Effector CD8-positive, alpha-beta T cell (primary cell): ENCODE data around the gene COG5.

Source experiments
- DNase-seq: peaks from one replicate; lab custom pipeline; 2025; lab: John Stamatoyannopoulos, UW

Gene COG5

DNA sequence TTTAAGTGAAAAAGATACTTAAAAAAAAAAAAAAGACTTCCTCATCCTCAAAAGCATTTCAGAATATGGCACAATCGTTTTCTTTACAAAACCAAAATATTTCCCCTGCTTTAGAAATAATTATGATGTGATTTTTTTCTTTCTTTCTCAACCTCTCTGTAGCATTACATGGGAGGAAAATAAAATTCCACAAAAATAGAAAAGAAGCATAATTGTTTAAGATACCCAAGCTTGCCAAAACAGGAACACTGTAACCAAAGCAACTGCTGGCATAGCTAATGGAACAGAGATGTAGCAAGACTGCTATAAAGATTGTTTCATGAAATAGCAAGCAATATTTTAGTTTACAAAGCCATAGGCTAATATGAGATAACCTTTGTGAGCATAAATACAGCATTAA lies 169.4 kb downstream of the COG5 start:
- no peak for DNase-seq

DNA sequence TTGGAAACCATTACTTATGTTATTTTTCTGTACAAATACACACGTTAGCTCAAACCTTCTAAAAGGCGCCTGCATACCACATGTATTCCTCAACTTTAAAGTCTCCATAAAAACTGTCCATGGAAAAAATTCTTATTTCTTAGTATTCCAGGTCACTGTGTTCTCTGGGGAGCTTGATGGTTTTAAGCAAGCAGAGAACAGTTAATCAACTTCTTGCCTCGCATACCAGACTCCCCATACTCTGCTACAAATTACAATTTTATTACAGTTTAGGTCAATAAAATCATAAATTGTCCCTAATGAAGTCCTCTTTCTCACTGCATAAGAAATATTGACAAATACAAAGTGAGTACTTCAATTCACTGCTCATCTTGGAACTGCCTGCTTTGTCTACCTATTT lies 170.9 kb downstream of the COG5 start:
- no peak for DNase-seq

DNA sequence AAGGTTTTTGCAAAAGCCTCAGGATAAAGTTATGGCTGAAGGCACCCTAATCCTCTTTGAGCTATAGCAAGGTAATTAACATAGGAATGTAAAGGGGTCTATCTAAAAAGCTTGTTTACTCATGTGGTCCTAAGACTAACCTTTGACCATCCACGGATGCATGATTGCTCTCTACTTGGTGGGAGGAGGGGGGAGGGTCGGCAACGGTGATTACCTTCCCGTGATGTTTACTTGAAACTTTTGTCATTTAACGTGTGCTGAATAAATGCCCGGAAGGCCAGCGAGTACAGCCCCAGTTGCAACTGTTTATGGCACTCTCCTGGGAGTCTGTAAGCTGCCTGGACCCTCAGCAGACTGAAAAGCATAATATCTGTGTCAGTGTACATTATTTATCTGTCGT lies 172.8 kb downstream of the COG5 start:
- DNase-seq, result no peak

DNA sequence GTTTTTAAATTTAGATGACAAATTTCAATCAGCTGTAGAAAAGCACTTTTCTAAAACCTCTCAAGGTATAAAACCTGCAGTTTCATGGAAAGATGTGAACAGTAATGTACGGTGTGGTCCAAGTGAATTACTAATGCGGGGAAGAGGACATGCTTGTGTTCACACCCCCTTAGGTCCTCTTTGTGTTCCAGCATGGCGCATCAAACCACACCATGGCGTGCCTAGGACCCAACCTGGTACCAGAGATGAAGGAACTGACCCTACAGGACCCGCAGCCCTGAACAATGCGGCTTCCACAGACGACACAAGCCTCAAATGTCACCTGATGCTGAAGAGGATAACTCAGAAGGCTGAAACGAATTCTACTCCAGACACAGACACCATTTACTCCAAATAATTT lies 175.1 kb downstream of the COG5 start:
- DNase-seq, result no peak

DNA sequence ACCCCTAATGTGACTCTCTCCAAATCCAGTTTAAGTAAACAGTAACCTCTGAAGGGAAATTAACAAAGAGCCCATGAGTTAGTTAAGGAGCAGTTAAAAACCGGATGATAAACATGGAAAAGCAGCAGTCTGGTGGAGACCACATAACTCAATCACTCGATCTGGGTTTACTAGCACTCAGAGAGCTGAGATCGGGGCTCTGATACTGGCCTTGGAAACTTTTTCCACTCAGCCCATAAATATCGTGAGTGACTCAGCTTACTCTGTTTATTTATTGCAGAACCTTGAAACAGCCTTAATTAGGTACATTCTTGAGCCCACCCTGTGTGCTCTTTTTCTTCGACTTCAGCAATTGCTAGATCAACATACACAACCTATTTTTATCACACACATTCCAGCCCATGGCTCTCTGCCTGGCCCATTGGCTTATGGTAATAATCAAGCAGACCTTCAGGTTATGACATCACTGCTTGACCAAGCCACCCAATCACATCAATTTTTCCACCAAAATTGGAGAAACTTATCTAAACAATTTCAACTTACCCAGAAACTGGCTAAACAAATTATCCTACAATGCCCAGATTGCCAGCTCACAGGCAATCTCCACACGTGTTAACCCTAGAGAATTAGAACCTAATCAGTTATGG lies 176.0 kb downstream of the COG5 start:
- no peak for DNase-seq

DNA sequence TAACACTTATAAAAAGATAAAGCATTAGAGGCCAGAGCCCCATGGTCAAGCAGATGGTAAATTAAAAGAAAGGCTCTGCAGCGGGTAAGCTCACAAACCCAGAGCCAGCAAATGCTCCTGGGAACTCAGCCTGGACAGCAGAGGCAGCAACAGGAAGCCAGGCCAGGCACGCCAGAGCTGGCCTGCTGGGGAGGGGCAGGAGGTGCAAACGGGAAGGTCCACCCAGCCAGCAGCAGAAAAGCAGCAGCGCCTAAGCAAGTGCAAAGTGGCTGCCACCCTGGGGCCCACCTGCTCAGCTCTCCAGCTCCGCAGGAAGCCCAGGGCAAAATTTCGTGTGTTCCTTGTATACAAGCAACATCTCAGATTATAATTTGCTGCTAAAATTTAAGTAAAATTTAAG lies 176.6 kb downstream of the COG5 start:
- DNase-seq, result no peak

DNA sequence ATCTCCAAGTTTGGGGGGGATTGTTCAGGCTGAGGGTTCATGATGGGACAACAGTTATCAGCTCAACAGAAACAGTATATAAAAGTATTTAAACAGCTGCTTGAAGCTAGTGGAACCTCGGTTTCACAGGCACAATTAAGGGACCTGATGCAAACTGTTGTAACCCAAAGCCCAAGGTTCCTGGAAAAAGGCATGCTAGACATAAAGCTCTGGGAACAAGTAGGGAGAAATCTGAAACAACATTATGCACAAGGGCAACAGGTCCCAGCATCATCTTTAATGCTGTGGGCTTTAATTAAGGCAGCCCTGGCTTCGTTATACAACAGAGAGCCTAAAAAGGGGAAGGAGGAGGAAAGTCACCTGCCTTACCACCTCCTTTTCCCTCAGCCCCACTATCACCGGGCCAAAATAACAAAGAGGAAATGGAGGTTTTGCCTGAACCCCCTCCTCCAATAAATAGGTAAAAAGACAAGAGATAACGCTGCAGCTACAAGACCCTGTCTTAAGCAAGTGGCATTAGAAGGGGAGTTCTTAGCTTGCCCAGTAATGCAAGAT lies 177.1 kb downstream of the COG5 start:
- no peak for DNase-seq

DNA sequence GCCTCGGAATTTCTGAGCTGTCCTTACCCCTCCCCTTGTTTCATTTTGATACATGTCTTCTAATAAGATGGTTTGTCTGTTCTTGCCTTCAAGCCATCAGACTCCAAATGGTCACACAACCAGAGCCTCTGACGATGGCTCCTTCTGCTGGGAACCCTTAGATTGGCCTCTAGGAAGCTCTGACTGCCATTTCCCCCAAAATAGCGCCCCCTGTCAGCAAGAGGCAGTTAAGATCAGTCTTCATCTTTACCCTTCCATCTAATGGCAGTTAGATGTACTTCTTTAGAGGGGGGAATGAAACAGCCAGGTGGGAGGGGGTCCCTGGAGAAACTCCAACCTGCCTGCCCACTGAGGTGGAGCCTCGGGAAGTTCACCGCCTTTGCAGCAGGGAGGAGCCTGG lies 179.7 kb downstream of the COG5 start:
- DNase-seq, result no peak

DNA sequence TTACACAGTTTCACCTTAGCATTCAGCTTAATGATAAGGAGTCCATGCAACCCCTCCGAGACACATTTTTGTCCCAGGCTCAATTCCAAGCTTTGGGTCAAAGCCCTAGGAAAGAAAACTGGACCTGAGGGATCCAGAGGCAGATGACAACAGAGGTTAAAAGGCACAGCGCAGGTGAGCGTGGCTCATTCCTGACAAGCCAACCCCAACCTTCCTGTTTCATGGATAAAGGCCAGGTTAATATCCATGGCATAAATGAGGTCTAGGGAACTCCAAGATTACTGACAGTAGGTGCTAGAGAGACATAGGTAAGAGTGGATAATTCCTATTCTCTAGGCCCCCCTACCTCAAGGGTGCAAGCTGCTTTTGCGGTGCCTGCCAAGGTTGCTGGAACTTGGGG lies 180.5 kb downstream of the COG5 start:
- DNase-seq, result no peak

DNA sequence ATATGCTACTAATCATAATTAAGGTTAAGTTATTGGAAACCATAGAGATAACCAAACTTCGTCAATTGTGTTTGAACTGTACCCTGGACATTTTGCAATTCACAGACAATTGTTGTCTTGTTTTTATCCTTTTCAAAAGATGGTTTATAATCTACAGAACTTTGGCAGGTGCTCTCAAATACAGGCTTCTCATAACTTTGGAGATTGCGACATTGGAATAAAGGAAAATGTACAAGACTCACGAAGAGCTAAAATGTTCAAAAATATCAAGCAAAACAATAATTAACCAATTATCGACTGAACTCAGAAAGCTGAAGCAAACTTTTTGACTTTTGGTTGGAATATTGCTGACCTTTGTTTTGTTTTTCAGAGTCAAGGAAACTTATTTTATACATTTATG lies 182.3 kb downstream of the COG5 start:
- DNase-seq, result no peak

DNA sequence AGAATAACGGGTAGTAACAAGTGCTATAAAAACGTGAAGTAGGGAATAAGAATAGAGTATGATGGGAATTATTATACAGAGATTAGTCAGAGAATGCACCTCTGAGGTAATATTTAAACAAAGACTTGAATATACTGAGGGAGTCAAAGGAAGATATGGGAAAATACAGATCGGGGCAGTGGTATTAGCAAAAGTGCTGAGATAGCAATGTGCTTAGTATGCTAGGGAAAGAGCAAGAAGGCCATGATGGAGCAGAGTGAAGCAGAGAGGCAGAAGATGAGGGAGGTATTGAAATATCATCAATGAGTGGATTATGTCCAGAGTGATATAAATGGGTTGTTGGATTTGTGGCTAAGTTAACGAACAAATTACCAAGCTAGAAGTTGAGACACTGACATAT lies 190.4 kb downstream of the COG5 start:
- no peak for DNase-seq

DNA sequence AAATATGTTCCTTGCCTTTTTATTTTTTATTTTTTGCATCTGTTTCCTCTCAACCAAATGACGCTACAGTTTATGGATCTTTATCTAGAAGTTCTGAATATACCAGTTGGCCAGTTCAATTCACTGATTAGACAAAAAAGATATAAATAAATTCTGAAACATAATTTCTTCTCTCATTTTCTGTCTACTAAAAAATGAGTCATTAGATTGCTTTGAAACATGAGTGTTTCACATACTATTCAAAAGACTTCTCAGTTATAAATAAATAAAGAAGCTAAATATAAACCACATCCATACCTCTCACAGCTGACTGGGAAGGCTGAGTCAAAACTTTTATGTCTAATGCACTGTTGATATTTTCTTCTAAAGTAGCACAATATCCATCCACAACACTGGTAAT lies 191.4 kb downstream of the COG5 start:
- no peak for DNase-seq

DNA sequence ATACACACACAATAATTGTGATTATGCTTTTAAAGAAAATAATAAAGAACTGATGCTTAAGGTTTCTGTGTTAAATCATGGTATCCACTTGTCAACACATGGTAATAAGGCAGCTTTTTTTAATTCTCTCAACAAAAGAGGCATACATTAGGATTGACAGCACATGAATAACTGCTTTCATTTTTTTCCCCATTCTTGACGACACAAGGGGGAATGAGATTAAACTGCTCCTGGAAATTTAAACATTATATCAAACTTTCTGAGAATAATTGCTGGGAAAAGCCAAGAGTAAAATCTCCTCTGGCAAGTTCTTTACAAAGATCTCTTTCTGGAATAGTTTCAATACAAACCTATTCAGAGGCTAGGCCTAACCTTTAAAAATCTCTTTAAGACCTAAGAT lies 192.9 kb downstream of the COG5 start:
- DNase-seq, result no peak

DNA sequence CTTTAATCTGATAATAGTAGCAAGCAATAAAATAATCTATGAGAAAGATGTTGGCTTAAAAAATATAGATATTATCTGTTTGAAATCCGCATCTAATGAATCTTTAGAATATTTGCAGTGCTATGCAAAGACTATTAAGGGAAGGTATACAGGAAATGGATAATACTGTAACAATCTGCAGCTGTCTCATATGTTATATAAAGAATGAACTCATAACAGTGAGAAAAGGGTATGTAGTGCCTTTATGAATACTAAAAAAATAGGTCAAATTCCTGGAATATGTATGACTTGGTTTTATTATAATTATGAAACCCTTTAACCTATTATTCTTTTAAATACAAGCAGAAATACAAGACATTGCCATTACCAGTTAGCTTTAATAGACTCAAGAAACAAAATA lies 198.9 kb downstream of the COG5 start:
- no peak for DNase-seq

DNA sequence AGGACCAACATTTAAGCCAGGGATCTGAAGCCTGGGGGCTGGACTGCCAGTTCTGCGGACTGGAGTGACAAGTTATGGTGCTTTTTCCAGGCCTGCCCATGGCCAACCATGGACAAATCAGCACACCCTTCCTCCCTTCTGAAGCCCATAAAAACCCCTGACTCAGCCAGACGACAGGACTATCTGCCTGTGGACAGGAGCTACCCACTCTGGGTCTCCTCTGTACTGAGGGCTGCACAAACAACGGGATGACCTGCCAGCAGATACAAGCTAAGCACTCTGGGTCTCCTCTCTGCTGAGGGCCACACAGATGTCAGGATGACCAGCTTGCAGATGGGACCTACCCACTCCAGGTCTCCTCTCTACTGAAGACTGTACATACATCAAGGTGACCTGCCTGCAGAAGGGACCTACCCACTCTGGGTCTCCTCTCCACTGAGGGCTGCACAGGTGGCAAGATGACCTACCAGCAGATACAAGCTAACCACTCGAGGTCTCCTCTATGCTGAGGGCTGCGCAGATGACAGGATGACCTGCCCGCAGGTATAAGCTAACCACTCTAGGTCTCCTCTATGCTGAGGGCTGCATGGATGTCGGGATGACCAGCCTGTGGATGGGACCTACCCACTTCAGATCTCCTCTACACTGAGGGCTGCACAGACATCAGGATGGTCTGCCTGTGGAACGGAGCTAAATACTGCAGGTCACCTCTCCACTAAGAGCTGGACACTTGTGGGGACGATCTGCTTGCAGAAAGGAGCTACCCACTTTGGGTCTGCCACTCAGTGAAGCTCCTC lies 204.0 kb downstream of the COG5 start:
- DNase-seq, result no peak

DNA sequence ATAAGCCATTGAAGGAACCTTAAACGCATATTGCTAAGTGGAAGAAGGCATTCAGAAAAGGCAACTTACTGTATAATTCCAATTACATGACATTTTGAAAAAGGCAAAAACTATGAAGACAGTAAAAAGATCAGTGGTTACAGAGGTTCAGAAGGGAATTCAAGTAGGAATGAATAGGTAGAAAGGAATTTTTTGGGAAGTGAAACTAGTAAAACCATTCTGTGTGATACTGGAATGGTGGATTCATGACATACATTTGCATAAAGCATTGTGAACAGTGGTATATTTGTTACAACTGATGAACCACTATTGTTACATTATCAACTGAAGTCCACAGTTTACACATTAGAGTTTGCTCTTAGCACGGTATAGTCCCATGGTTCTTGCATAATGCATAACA lies 208.1 kb downstream of the COG5 start:
- no peak for DNase-seq

DNA sequence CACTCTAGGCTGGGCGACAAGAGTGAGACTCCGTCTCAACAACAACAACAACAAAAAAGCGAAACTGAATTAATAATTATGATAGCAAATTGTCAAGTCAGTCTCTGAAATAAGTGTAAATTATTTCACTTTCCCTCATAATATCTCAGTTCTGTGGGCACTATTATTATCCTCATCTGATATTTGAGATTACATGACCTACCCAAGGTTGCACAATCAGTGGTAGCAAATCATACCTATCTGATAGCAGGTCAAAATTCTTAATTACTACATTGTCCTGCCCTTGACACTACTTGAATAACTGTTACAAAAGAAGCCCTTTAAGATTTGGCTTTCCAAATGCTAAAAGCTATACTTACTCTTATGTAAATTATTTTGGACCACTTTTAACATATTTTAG lies 209.1 kb downstream of the COG5 start:
- DNase-seq, result no peak

DNA sequence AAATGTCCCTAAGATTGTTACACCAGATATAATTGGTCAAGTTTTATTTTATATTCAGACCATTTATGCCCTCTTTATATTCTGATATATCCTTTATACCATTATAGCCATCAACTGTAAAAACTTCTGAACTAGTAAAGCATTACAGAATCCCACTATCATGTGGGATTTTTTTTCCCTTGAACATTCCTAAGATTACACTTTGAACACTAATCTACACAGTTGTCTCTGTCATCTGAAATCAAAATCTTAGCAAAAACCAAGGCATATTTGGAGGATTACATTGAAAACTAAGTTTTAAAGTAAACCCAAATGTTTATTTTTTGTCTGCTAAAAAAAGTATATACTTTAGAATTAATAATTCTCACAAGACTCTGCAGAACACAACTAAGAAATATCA lies 210.0 kb downstream of the COG5 start:
- no peak for DNase-seq

DNA sequence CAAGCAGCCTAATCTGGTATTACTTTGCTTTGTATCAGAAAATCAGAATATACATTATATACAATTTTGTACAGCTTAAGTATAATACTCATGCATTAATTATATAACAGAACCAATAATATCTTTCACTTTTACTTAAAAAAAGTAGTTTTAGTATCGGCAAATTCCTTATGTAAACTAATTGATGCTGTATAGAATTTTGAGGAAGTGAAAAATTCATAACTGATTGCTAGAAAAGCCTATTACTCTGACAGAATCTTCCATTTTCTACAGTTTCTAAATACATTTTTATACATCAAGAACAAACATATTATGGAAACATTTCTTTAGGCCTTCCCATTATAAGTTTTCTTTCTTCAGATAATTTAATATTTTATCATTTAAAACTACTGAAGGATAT lies 217.8 kb downstream of the COG5 start:
- DNase-seq, result no peak

DNA sequence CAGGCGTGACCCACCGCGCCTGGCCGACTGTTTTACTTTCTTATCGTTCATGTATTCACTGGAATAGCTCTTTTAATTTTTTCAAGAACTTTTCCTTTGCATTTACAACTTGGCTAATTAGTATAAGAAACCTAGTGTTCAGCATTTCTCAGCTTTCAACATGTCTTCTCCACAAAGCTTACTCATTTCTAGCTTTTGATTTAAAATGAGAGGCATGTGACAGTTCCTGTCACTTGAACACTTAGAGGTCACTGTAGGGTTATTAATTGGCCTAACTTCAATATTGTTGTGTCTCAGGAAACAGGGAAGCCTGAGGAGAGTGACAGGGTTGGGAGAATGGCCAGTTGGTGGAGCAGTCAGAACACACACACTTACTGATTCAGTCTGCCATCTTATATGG lies 218.9 kb downstream of the COG5 start:
- no peak for DNase-seq

DNA sequence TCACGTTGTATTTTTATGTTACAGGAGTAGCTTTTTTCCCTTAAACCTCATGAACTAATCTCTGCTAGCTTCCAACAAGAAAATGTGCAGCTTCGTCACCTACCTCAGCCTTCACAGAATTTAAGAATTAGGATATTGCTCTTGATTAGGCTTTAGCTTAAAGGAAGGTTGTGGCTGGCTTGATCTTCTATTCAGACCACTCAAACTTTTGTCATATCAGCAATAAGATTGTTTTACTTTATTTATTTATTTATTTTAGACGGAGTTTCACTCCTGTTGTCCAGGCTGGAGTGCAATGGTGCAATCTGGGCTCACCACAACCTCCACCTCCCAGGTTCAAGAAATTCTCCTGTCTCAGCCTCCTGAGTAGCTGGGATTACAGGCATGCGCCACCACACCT lies 219.4 kb downstream of the COG5 start:
- no peak for DNase-seq

DNA sequence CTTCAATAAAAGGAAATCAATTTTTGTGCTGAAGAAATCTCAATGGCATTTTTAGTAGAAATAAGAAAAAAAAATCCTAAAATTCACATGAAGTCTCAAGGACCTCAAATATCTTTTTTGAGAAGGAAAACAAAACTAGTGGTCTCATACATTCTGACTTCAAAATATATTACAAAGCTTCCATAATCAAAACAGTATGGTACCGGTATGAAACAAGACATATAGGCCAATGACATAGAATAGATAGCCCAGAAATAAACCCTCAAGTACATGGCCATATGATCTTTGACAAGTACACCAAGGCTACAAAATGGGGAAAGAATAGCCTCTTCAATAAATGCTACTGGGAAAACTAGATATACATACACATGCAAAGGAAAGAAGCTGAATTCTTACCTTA lies 225.6 kb downstream of the COG5 start:
- DNase-seq, result no peak

DNA sequence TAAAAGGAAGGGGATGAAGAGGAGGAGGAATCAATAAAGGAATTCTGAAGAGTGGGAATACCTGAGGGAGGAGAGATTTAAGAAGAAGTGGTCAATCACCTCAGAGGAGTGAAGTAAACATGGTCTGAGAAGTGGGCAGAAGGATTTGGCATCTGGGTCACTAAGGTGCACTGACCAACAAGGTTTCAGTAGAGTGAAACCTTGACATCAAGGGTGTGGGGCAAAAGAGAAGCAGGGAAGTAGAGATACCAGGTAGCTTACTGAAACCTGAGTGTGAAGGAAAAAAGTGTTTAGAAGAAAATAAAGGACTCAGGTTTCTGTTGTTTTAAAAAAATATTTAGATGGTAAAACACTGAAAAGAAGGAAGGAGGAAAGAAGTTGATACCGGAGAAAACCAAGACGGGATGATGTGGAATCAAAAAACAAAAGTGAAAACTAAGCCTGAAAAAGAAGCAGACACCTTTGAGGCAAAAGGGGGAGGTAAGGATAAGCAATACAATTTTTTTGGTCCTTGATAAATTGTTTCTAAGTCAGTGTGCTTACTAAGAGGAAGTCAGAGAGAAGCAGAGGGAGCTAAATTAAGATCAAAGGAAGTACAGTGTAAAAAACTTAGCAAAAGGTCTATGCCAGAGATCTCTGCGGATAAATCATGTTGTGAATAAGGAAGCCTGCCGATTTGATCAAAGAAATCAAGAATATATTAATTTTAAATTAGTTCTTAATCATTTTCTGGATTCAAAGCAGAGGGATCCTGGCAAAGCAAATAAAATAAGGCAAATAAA lies 231.0 kb downstream of the COG5 start:
- no peak for DNase-seq
